GM12878 (cell line): ENCODE data around the gene INTS7. TPM values are rescaled to one million over a fixed set of nuclear protein-coding genes. Genes with fewer than 3 reads are reported as not detected.
A peak's percentile ranks its signal among the peaks of the same experiment; 100 is the strongest.

Experiments
- ATAC-seq: fragments of 200-7000 bp; cut with Tn5 transposase; 3 replicates; pipeline ENCODE4 v1.9.1; 2020; ENCODE audit warnings: mild to moderate bottlenecking, moderate library complexity
- BruUV-seq: library from RNA; stranded (reverse); fragments of 400-500 nt; replicated peaks from 2 replicates; lab custom pipeline; 2021; lab: Mats Ljungman, UMichigan
- CTCF ChIA-PET: fragments of 300-600 bp; sonication (Branson Sonifier 250); formaldehyde crosslinking; extraction: SDS; loops from one replicate; lab custom pipeline; 2021; ENCODE audit warnings: inconsistent platforms; lab: Yijun Ruan, JAX
- POLR2A ChIA-PET: fragments of 350-600 bp; formaldehyde crosslinking; extraction: SDS; loops from one replicate; lab custom pipeline; 2021; ENCODE audit warnings: inconsistent platforms; lab: Charles Lee
- RAD21 ChIA-PET: fragments of 300-600 bp; sonication (Branson Sonifier 250); formaldehyde crosslinking; loops from one replicate; lab custom pipeline; 2023; ENCODE audit warnings: antibody characterized with exemption; ENCODE audit not compliant: unreplicated experiment; lab: Charles Lee
- SMC1A ChIA-PET: fragments of 300-600 bp; sonication (Branson Sonifier 250); formaldehyde crosslinking; loops from one replicate; lab custom pipeline; 2023; ENCODE audit not compliant: unreplicated experiment, uncharacterized antibody; lab: Charles Lee
- DNase-seq: peaks from one replicate; pipeline ENCODE4 v3.0.0-alpha.2; 2011; ENCODE audit warnings: low read depth, low spot score
- FAIRE-seq: peaks from 3 replicates; lab custom pipeline; 2011; peaks lifted over from hg19 to GRCh38; lab: Jason Lieb, UNC
- H2AFZ ChIP-seq: 2 replicates; pipeline ENCODE4 v1.6.0; 2011; ENCODE audit warnings: low read depth, low read length, control low read depth; ENCODE audit not compliant: control insufficient read depth
- H3K27ac ChIP-seq: 2 replicates; pipeline ENCODE4 v1.5.1; 2011; ENCODE audit warnings: control low read depth; ENCODE audit not compliant: control insufficient read depth, insufficient read depth
- H3K27me3 ChIP-seq, 2 experiments: replicated peaks in 1 of 2; 2 replicates each; pipeline versions ENCODE4 v1.6.0 to v1.6.1; 2011; ENCODE audit warnings: low read length in 1 of 2; ENCODE audit not compliant: control insufficient read depth in 2 of 2, insufficient read depth in 2 of 2
- H3K36me3 ChIP-seq, 2 experiments: 2 replicates each; pipeline ENCODE4 v1.5.1; 2011; ENCODE audit warnings: low read length in 1 of 2; ENCODE audit not compliant: control insufficient read depth in 2 of 2, insufficient read depth in 2 of 2
- H3K4me1 ChIP-seq: 2 replicates; pipeline ENCODE4 v1.6.1; 2011; ENCODE audit warnings: mild to moderate bottlenecking, low read length, moderate library complexity, mixed read lengths; ENCODE audit not compliant: control insufficient read depth, insufficient read depth
- H3K4me2 ChIP-seq: 2 replicates; pipeline ENCODE4 v1.6.0; 2011; ENCODE audit warnings: control low read depth; ENCODE audit not compliant: control insufficient read depth, insufficient read depth
- H3K4me3 ChIP-seq: fragments of 200-600 bp; sonication (generic); 2 replicates; pipeline ENCODE4 v1.5.1; 2016
- H3K79me2 ChIP-seq: 2 replicates; pipeline ENCODE4 v1.6.0; 2011; ENCODE audit warnings: low read length; ENCODE audit not compliant: control insufficient read depth, insufficient read depth
- H3K9ac ChIP-seq: 2 replicates; pipeline ENCODE4 v1.8.0; 2011; ENCODE audit warnings: low read length, control low read depth, mixed read lengths; ENCODE audit not compliant: control insufficient read depth, insufficient read depth
- H3K9me3 ChIP-seq: replicated peaks from 3 replicates; pipeline ENCODE4 v1.5.1; 2011; ENCODE audit warnings: mild to moderate bottlenecking, low read length; ENCODE audit not compliant: control insufficient read depth, insufficient read depth
- H4K20me1 ChIP-seq: 2 replicates; pipeline ENCODE4 v1.6.0; 2011; ENCODE audit not compliant: control insufficient read depth, insufficient read depth
- RAD21 ChIP-seq: IDR thresholded peaks from 2 replicates; pipeline ENCODE4 v1.6.1; 2011; ENCODE audit warnings: mild to moderate bottlenecking, low read depth, low read length, moderate library complexity; ENCODE audit not compliant: insufficient read depth
- WGBS: methylation state at CpG from one replicate; pipeline ENCODE4 v1.1.6; 2016; ENCODE audit warnings: low lambda C conversion rate; ENCODE audit not compliant: insufficient replicate concordance, insufficient coverage; ENCODE audit errors: missing lambda C conversion rate; 5-methylcytosine and 5-hydroxymethylcytosine counted together
- in situ Hi-C: fragments of 300-500 bp; cut with MboI; formaldehyde crosslinking; loops from 9 replicates; pipeline ENCODE4 v1.14.3; 2018; ENCODE audit warnings: mixed read lengths
- intact Hi-C: fragments of 100-400 bp; cut with micrococcal nuclease; formaldehyde crosslinking; loops from one replicate; pipeline ENCODE4 v1.14.2; 2022; ENCODE audit not compliant: unreplicated experiment
- polyA plus RNA-seq, 11 experiments: library from polyadenylated mRNA; depleted of rRNA in 4 of 11; unstranded in 6 of 11; stranded (reverse) in 5 of 11; fragments of >200 nt; fragmentation: Nextera tagmentation in 4 of 11; fragmentation: Illumina TruSeq in 1 of 11; extraction: Ambion mirVana in 4 of 11; extraction: Trizol in 1 of 11; gene quantifications; 1 replicate in 1 of 11; 2 replicates in 10 of 11; pipeline versions ENCODE4 v1.2.1 to v1.2.3, GENCODE V29; 2011 to 2016; ENCODE audit warnings: inconsistent platforms in 2 of 11, missing spikeins in 2 of 11, low read depth in 1 of 11
- total RNA-seq, 4 experiments: library from RNA; depleted of rRNA in 3 of 4; stranded (reverse); fragments of >200 nt in 3 of 4; fragmentation: Illumina TruSeq in 1 of 4; extraction: Trizol in 1 of 4; gene quantifications; 2 replicates each; pipeline versions ENCODE4 v1.2.1 to v1.2.3, GENCODE V29; 2013 to 2021
- TF ChIP-seq, protein P1 (sequence below), 3 experiments: IDR thresholded peaks in 2 of 3; conservative IDR thresholded peaks in 1 of 3; 2 replicates each; pipeline ENCODE4 v1.5.1; 2011; ENCODE audit warnings: low read depth in 3 of 3, low read length in 3 of 3, mild to moderate bottlenecking in 3 of 3, control low read depth in 2 of 3, moderate library complexity in 2 of 3, inconsistent platforms in 1 of 3, mixed read lengths in 1 of 3; ENCODE audit not compliant: control insufficient read depth in 2 of 3, insufficient read depth in 1 of 3; ENCODE audit errors: extremely low read depth in 1 of 3
- TF ChIP-seq, protein P2 (sequence below): fragments of 450-650 bp; IDR thresholded peaks from 2 replicates; pipeline ENCODE4 v1.6.1; 2017; ENCODE audit warnings: borderline replicate concordance
- TF ChIP-seq, protein P3 (sequence below): fragments of 450-650 bp; IDR thresholded peaks from 2 replicates; pipeline ENCODE4 v1.6.1; 2017; ENCODE audit warnings: antibody characterized with exemption, mild to moderate bottlenecking, moderate library complexity

INTS7 gene
- total and polyA plus RNA-seq, 10 of the 15 experiments (the other 5 are each of a cell fraction or from before 2014, with no cell fraction given) = 17.1 to 49.1 (median 26.8) TPM

DNA sequence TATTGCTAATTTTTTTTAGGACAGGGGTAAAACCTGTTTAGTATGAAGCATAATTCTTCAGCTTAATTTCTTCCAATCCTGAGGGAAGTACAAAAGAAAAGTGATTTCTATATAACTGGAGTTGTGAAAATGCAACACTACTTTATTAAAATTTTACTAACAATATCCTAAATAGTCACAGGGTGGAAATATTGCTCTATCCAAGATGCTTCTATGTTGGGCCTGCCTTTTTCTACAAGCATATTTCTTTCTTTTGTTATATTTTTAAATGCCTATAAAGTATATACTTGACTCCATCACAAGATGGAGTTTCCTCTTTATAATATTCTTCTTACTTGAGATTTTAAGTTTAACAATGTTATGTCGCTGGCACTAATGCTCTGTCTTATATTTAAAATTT, 38.1 kb upstream of the INTS7 start:
- Histone ChIP-seq H3K36me3 (peaks cover 0 to 10% of the 10 kb centered on the region in 2 experiments; a peak in 3 of 4 replicates), H3K27me3 (no peaks in the 10 kb centered on the region), H3K4me2 (no peak overlapping the region), H3K4me3 (no peak overlapping the region), H3K79me2 (no peaks in the 10 kb centered on the region)
- intact Hi-C loops = no loop called here
- RAD21 ChIA-PET = interaction anchor here (1.8 to 5.6 kb wide), 2 partner anchors 292 to 382 kb away, joined by 6 to 197 read pairs; no protein-coding TSS in a partner anchor
- CTCF ChIA-PET = interaction anchor here (0.7 to 5.6 kb wide), 7 partner anchors 11 to 393 kb away, joined by 3 to 270 read pairs (median 43); no protein-coding TSS in a partner anchor
- DNase-seq (no peak), ATAC-seq (no peak)
- BruUV-seq = no TSS peak
- SMC1A ChIA-PET = interaction anchor here (1.0 to 5.7 kb wide), 8 partner anchors 11 to 393 kb away, joined by 3 to 168 read pairs (median 31); no protein-coding TSS in a partner anchor
- peak; percentile 34 for TF ChIP-seq RAD21
- TF ChIP-seq, protein P1, sequence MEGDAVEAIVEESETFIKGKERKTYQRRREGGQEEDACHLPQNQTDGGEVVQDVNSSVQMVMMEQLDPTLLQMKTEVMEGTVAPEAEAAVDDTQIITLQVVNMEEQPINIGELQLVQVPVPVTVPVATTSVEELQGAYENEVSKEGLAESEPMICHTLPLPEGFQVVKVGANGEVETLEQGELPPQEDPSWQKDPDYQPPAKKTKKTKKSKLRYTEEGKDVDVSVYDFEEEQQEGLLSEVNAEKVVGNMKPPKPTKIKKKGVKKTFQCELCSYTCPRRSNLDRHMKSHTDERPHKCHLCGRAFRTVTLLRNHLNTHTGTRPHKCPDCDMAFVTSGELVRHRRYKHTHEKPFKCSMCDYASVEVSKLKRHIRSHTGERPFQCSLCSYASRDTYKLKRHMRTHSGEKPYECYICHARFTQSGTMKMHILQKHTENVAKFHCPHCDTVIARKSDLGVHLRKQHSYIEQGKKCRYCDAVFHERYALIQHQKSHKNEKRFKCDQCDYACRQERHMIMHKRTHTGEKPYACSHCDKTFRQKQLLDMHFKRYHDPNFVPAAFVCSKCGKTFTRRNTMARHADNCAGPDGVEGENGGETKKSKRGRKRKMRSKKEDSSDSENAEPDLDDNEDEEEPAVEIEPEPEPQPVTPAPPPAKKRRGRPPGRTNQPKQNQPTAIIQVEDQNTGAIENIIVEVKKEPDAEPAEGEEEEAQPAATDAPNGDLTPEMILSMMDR (IDR thresholded peaks at IDR 0.05 in 2 of 3, conservative IDR thresholded peaks at IDR 0.05 in 1 of 3; ENCODE audit: control insufficient read depth in 2 of 3, extremely low read depth in 1 of 3, insufficient read depth in 1 of 3, low read depth in 3 of 3, low read length in 3 of 3) = no peak
- TF ChIP-seq, all 136 proteins: peak for 1
- POLR2A ChIA-PET = no interaction called here
- in situ Hi-C loops = loop anchor here (5.0 kb wide), 1 partner anchor 294 kb away; no protein-coding TSS in a partner anchor
- no peak for FAIRE-seq
- no peaks in the 10 kb centered on the region for H4K20me1 ChIP-seq
- H3K27ac ChIP-seq = no peak overlapping the region
- H3K4me1 ChIP-seq = no peaks in the 10 kb centered on the region
- no peak overlapping the region for H2AFZ ChIP-seq
- no peaks in the 10 kb centered on the region for H3K9me3 ChIP-seq
- 94% methylated on average over 1 of the region's 1 CpG for WGBS
- no peak overlapping the region for H3K9ac ChIP-seq

DNA sequence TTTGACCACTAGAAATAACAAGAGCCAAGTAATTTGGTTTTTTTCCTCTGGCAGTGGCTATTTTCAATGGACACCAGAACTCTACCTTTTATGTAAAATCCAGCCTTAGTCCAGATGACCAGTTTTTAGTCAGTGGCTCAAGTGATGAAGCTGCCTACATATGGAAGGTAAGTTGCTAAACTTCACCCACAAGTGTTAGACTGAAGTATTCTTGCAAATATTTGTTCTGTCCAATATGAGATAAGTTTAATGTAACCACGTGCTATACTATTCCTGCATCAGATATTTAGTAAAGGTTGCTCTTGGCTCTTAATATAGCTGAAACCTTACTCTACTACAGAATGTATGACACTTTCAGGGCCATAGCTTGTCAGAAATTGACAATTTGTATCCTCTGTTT, 36.7 kb upstream of the INTS7 start:
- H3K27me3 ChIP-seq = no peaks in the 10 kb centered on the region
- POLR2A ChIA-PET = interaction anchor here (1.0 kb wide), 1 partner anchor 239 kb away, joined by 7 read pairs; no protein-coding TSS in a partner anchor
- in situ Hi-C loops = loop anchor here (5.0 kb wide), 1 partner anchor 295 kb away; no protein-coding TSS in a partner anchor
- no peak overlapping the region for H2AFZ ChIP-seq
- no peak for DNase-seq
- WGBS = 84% methylated on average over 1 of the region's 1 CpG
- H3K4me3 ChIP-seq = no peak overlapping the region
- no peaks in the 10 kb centered on the region for H3K4me1 ChIP-seq
- SMC1A ChIA-PET = interaction anchor here (0.6 to 5.7 kb wide), 25 partner anchors 9 to 722 kb away, joined by 3 to 168 read pairs (median 13); partner anchors contain the start of gene PPP2R5A
- intact Hi-C loops = no loop called here
- peaks cover 0 to 6% of the 10 kb centered on the region in 2 experiments; a peak in 3 of 4 replicates for H3K36me3 ChIP-seq
- no peak overlapping the region for H3K9ac ChIP-seq
- FAIRE-seq = no peak
- no peak overlapping the region for H3K27ac ChIP-seq
- CTCF ChIA-PET = interaction anchor here (0.6 to 5.6 kb wide), 20 partner anchors 9 to 405 kb away, joined by 3 to 270 read pairs (median 8); partner anchors contain the start of genes DTL and INTS7
- H3K4me2 ChIP-seq = no peak overlapping the region
- BruUV-seq = no TSS peak
- RAD21 ChIA-PET = interaction anchor here (0.6 to 5.6 kb wide), 17 partner anchors 12 to 393 kb away, joined by 3 to 197 read pairs (median 15); no protein-coding TSS in a partner anchor
- H3K9me3 ChIP-seq = no peaks in the 10 kb centered on the region
- H4K20me1 ChIP-seq = no peaks in the 10 kb centered on the region
- no peak for ATAC-seq
- H3K79me2 ChIP-seq = no peaks in the 10 kb centered on the region
- TF ChIP-seq, protein P2, sequence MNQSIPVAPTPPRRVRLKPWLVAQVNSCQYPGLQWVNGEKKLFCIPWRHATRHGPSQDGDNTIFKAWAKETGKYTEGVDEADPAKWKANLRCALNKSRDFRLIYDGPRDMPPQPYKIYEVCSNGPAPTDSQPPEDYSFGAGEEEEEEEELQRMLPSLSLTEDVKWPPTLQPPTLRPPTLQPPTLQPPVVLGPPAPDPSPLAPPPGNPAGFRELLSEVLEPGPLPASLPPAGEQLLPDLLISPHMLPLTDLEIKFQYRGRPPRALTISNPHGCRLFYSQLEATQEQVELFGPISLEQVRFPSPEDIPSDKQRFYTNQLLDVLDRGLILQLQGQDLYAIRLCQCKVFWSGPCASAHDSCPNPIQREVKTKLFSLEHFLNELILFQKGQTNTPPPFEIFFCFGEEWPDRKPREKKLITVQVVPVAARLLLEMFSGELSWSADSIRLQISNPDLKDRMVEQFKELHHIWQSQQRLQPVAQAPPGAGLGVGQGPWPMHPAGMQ = no peak
- TF ChIP-seq, protein P3, sequence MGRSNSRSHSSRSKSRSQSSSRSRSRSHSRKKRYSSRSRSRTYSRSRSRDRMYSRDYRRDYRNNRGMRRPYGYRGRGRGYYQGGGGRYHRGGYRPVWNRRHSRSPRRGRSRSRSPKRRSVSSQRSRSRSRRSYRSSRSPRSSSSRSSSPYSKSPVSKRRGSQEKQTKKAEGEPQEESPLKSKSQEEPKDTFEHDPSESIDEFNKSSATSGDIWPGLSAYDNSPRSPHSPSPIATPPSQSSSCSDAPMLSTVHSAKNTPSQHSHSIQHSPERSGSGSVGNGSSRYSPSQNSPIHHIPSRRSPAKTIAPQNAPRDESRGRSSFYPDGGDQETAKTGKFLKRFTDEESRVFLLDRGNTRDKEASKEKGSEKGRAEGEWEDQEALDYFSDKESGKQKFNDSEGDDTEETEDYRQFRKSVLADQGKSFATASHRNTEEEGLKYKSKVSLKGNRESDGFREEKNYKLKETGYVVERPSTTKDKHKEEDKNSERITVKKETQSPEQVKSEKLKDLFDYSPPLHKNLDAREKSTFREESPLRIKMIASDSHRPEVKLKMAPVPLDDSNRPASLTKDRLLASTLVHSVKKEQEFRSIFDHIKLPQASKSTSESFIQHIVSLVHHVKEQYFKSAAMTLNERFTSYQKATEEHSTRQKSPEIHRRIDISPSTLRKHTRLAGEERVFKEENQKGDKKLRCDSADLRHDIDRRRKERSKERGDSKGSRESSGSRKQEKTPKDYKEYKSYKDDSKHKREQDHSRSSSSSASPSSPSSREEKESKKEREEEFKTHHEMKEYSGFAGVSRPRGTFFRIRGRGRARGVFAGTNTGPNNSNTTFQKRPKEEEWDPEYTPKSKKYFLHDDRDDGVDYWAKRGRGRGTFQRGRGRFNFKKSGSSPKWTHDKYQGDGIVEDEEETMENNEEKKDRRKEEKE = no peak
